AG04450 (cell line): Measurements from ENCODE around the gene STK32C. TPM values are rescaled to one million over a fixed set of nuclear protein-coding genes. Genes with fewer than 3 reads are reported as not detected.

Source experiments
- CTCF ChIA-PET: fragments of 300-600, 350-600 bp; formaldehyde crosslinking; extraction: SDS; loops from one replicate; lab custom pipeline; 2022; ENCODE audit warnings: antibody characterized with exemption, inconsistent platforms; lab: Charles Lee
- POLR2A ChIA-PET: fragments of 350-600 bp; formaldehyde crosslinking; extraction: SDS; loops from one replicate; lab custom pipeline; 2021; ENCODE audit warnings: antibody characterized with exemption, inconsistent platforms; lab: Yijun Ruan, JAX
- DNase-seq: peaks from one replicate; pipeline ENCODE4 v3.0.0-alpha.2; 2011; ENCODE audit warnings: low read depth, low spot score
- H3K27ac ChIP-seq: one replicate; pipeline ENCODE4 v1.5.1; 2012; ENCODE audit warnings: low read depth, low read length, control low read depth
- H3K27me3 ChIP-seq: one replicate; pipeline ENCODE4 v1.6.0; 2012; ENCODE audit warnings: low read length; ENCODE audit not compliant: control insufficient read depth, insufficient read depth
- H3K4me3 ChIP-seq: 2 replicates; pipeline ENCODE4 v1.5.1; 2011; ENCODE audit warnings: mild to moderate bottlenecking, low read depth, low read length, control low read depth
- H3K9me3 ChIP-seq: 2 replicates; pipeline ENCODE4 v1.5.1; 2012; ENCODE audit warnings: low read length; ENCODE audit not compliant: control insufficient read depth, insufficient read depth
- CTCF ChIP-seq: IDR thresholded peaks from 2 replicates; pipeline ENCODE4 v1.5.1; 2011; ENCODE audit warnings: low read depth, low read length, control low read depth, inconsistent platforms
- polyA plus RNA-seq: library from polyadenylated mRNA; depleted of rRNA; stranded (reverse); fragments of >200 nt; gene quantifications from 2 replicates; pipeline ENCODE4 v1.2.3, GENCODE V29; 2011

Gene STK32C
- polyA plus RNA-seq, 1 experiment, result 5.3 TPM

- POLR2A ChIA-PET, result no interaction called here
- H3K27me3 ChIP-seq, result peaks cover 13% of the 10 kb centered on the region
- DNase-seq, result no peak
- H3K9me3 ChIP-seq, result peaks cover 15% of the 10 kb centered on the region
- no peak overlapping the region for H3K27ac ChIP-seq
- TF ChIP-seq CTCF, result no peak
- H3K4me3 ChIP-seq, result no peak overlapping the region
- CTCF ChIA-PET, result interaction anchor here (0.6 kb wide), 1 partner anchor 325 kb away, joined by 3 read pairs; no protein-coding TSS in a partner anchor
Observed at GRCh38 chr10:132309879-132310591, 2.3 kb upstream of the STK32C start.

- Histone ChIP-seq H3K27me3 (peaks cover 13% of the 10 kb centered on the region), H3K27ac (no peak overlapping the region), H3K4me3 (no peak overlapping the region), H3K9me3 (peaks cover 15% of the 10 kb centered on the region)
- ChIA-PET CTCF (interaction anchor here (0.6 kb wide), 1 partner anchor 326 kb away, joined by 3 read pairs; no protein-coding TSS in a partner anchor), POLR2A (no interaction called here)
- no peak for TF ChIP-seq CTCF
- DNase-seq, result no peak
Observed at GRCh38 chr10:132309471-132309865, 1.7 kb upstream of the STK32C start.

GRCh38 chr10:132308587-132309470, 1.1 kb upstream of the STK32C start:
- Histone ChIP-seq H3K27me3 (peaks cover 13% of the 10 kb centered on the region), H3K9me3 (peaks cover 12% of the 10 kb centered on the region), H3K27ac (no peak overlapping the region), H3K4me3 (peak overlapping the region; percentile 81)
- POLR2A ChIA-PET, result no interaction called here
- TF ChIP-seq CTCF, result no peak
- DNase-seq, result no peak
- CTCF ChIA-PET, result no interaction called here

- POLR2A ChIA-PET, result no interaction called here
- no peak for TF ChIP-seq CTCF
- CTCF ChIA-PET, result interaction anchor here (0.6 kb wide), 1 partner anchor 182 kb away, joined by 4 read pairs; no protein-coding TSS in a partner anchor
- Histone ChIP-seq H3K4me3 (peak overlapping the region; percentile 59), H3K9me3 (peaks cover 11% of the 10 kb centered on the region), H3K27ac (no peak overlapping the region), H3K27me3 (peaks cover 24% of the 10 kb centered on the region)
- DNase-seq, result no peak
Observed at GRCh38 chr10:132306864-132307751, 642 bp downstream of the STK32C start.
